Superior temporal gyrus (tissue), 1 donor: ENCODE measurements around the gene OBSCN.
A peak's percentile ranks its signal among the peaks of the same experiment; 100 is the strongest.

ENCODE experiments used
- DNase-seq: peaks from one replicate; pipeline ENCODE4 v3.0.0-alpha.2; 2016; ENCODE audit errors: extremely low spot score

OBSCN gene

GRCh38 chr1:228207851-228208821, at the start of gene OBSCN:
Gene OBSCN, plus strand, starts transcription at chr1:228208044. Its CDS starts 3,740 bp downstream, at chr1:228211784.
- no peak for DNase-seq

GRCh38 chr1:228158151-228159007, 49.5 kb upstream of the OBSCN start:
- DNase-seq: no peak

GRCh38 chr1:228159008-228159665, 48.7 kb upstream of the OBSCN start:
- no peak for DNase-seq

- DNase-seq: no peak
Measured at GRCh38 chr1:228160201-228160761, 47.6 kb upstream of the OBSCN start.

- no peak for DNase-seq
Measured at GRCh38 chr1:228161362-228161761, 46.5 kb upstream of the OBSCN start.

GRCh38 chr1:228161866-228162265, 46.0 kb upstream of the OBSCN start:
- no peak for DNase-seq

- DNase-seq: no peak
Measured at GRCh38 chr1:228162286-228163006, 45.4 kb upstream of the OBSCN start.

- DNase-seq: no peak
Measured at GRCh38 chr1:228163007-228163753, 44.7 kb upstream of the OBSCN start.

GRCh38 chr1:228163776-228164519, 43.9 kb upstream of the OBSCN start:
- no peak for DNase-seq

GRCh38 chr1:228164561-228165371, 43.1 kb upstream of the OBSCN start:
- DNase-seq: no peak

GRCh38 chr1:228165372-228166169, 42.3 kb upstream of the OBSCN start, which contains the start of gene IBA57:
Gene IBA57, plus strand, starts transcription at chr1:228165804. Its CDS starts 13 bp downstream, at chr1:228165817.
- DNase-seq: peak; percentile 97

- DNase-seq: peak; percentile 73
Measured at GRCh38 chr1:228166170-228166936, 41.5 kb upstream of the OBSCN start.

GRCh38 chr1:228168563-228169270, 39.1 kb upstream of the OBSCN start:
- DNase-seq: no peak

- no peak for DNase-seq
Measured at GRCh38 chr1:228169345-228169744, 38.5 kb upstream of the OBSCN start.

GRCh38 chr1:228170666-228171065, 37.2 kb upstream of the OBSCN start:
- no peak for DNase-seq

GRCh38 chr1:228171221-228171891, 36.5 kb upstream of the OBSCN start:
- no peak for DNase-seq
